Lung (tissue), 12 donors: ENCODE results near the gene CLDN11. TPM values are rescaled to one million over a fixed set of nuclear protein-coding genes. Genes with fewer than 3 reads are reported as not detected.

ENCODE experiments used
- ATAC-seq: fragments of 200-7000 bp; cut with Tn5 transposase; one replicate; pipeline ENCODE4 v1.9.1; 2020; ENCODE audit warnings: moderate number of reproducible peaks; ENCODE audit not compliant: insufficient read depth, low FRiP score
- DNase-seq, 3 donors: peaks; one replicate each; pipeline ENCODE4 v3.0.0-alpha.2; 2013 to 2017
- H3K27ac ChIP-seq, 2 donors: one replicate each; pipeline ENCODE4 v1.5.1; 2013; ENCODE audit warnings: mild to moderate bottlenecking in 2 of 2, moderate library complexity in 2 of 2, control low read depth in 1 of 2, inconsistent platforms in 1 of 2, low read depth in 1 of 2, low read length in 1 of 2
- H3K27me3 ChIP-seq, 3 donors: one replicate each; pipeline ENCODE4 v1.5.1; 2013; ENCODE audit warnings: low read length in 2 of 3; ENCODE audit not compliant: control insufficient read depth in 3 of 3, insufficient read depth in 3 of 3
- H3K36me3 ChIP-seq, 4 donors: one replicate each; pipeline ENCODE4 v1.5.1; 2013; ENCODE audit warnings: low read length in 4 of 4, mild to moderate bottlenecking in 1 of 4, moderate library complexity in 1 of 4; ENCODE audit not compliant: control insufficient read depth in 4 of 4, insufficient read depth in 4 of 4
- H3K4me1 ChIP-seq, 5 donors: one replicate each; pipeline ENCODE4 v1.5.1; 2013; ENCODE audit warnings: low read length in 5 of 5, mild to moderate bottlenecking in 2 of 5, moderate library complexity in 1 of 5; ENCODE audit not compliant: control insufficient read depth in 5 of 5, insufficient read depth in 5 of 5
- H3K4me3 ChIP-seq: one replicate; pipeline ENCODE4 v1.5.1; 2013; ENCODE audit warnings: mild to moderate bottlenecking, control low read depth, moderate library complexity
- H3K9ac ChIP-seq, 2 donors: one replicate each; pipeline ENCODE4 v1.5.1; 2013; ENCODE audit warnings: low read length in 2 of 2, control low read depth in 1 of 2; ENCODE audit not compliant: insufficient read depth in 1 of 2
- H3K9me3 ChIP-seq, 4 donors: one replicate each; pipeline ENCODE4 v1.5.1; 2013; ENCODE audit warnings: low read length in 3 of 4, mild to moderate bottlenecking in 1 of 4, moderate library complexity in 1 of 4; ENCODE audit not compliant: control insufficient read depth in 4 of 4, insufficient read depth in 3 of 4
- CTCF ChIP-seq: IDR thresholded peaks from 2 replicates; pipeline ENCODE4 v1.5.1; 2012; ENCODE audit warnings: mild to moderate bottlenecking; ENCODE audit errors: control extremely low read depth, extremely low read depth
- WGBS, 2 donors: extraction: QIAGEN DNeasy Blood & Tissue Kit; methylation state at CpG; one replicate each; pipeline ENCODE4 v1.1.7; 2013; 5-methylcytosine and 5-hydroxymethylcytosine counted together
- polyA plus RNA-seq, 2 donors: library from polyadenylated mRNA; stranded (reverse); fragments of 200-250 nt; gene quantifications; one replicate each; pipeline ENCODE4 v1.2.1, GENCODE V29; 2013
- total RNA-seq, 2 donors: library from RNA; depleted of rRNA in 1 of 2; stranded (reverse); fragments of >200 nt in 1 of 2; gene quantifications; one replicate each; pipeline ENCODE4 v1.2.1, GENCODE V29; 2014 to 2021
- donor health status: control.
- donor health status: control.
- donor health status: Bipolar disorder and iron deficiency.
- donor health status: healthy.
- donor health status: DM: yes; HTN: yes; CAD: no.

Gene CLDN11
- total and polyA plus RNA-seq, 4 donors, result 2.1 to 11.5 (median 4.8) TPM

- Histone ChIP-seq H3K4me3 (no peak overlapping the region), H3K9me3 (no peaks in the 10 kb centered on the region), H3K4me1 (peaks cover 0 to 3% (median 0%) of the 10 kb centered on the region in 5 donors), H3K27me3 (no peaks in the 10 kb centered on the region), H3K27ac (no peak overlapping the region), H3K9ac (no peak overlapping the region), H3K36me3 (no peaks in the 10 kb centered on the region)
- 82 to 87% methylated on average over 4 of the region's 4 CpGs for WGBS, 2 donors
- DNase-seq (no peak), ATAC-seq (no peak)
- TF ChIP-seq CTCF, result no peak
Observed at GRCh38 chr3:170480111-170480510, 61.4 kb downstream of the CLDN11 start.

- H3K4me3 ChIP-seq, result no peak overlapping the region
- no peak for DNase-seq
- no peaks in the 10 kb centered on the region for H3K9me3 ChIP-seq
- H3K27me3 ChIP-seq, result no peaks in the 10 kb centered on the region
- no peak overlapping the region for H3K9ac ChIP-seq
- no peaks in the 10 kb centered on the region for H3K36me3 ChIP-seq
- H3K27ac ChIP-seq, result no peak overlapping the region
- 81 to 88% methylated on average over 4 of the region's 4 CpGs for WGBS, 2 donors
- ATAC-seq, result no peak
- no peaks in the 10 kb centered on the region for H3K4me1 ChIP-seq
- TF ChIP-seq CTCF, result no peak
Observed at GRCh38 chr3:170482199-170482598, 63.5 kb downstream of the CLDN11 start.

GRCh38 chr3:170483485-170484262 lies 65.0 kb downstream of the CLDN11 start:
- DNase-seq (no peak), ATAC-seq (no peak)
- Histone ChIP-seq H3K4me1 (no peaks in the 10 kb centered on the region), H3K36me3 (no peaks in the 10 kb centered on the region), H3K27ac (no peak overlapping the region), H3K4me3 (no peak overlapping the region), H3K9ac (no peak overlapping the region), H3K27me3 (no peaks in the 10 kb centered on the region), H3K9me3 (no peaks in the 10 kb centered on the region)
- 65 to 69% methylated on average over 5 of the region's 5 CpGs for WGBS, 2 donors
- TF ChIP-seq CTCF, result no peak

Other genes starting within 250 kb of the CLDN11 start
- gene PHC3, start 237.1 kb upstream of the CLDN11 start, total RNA-seq, result 100 to 1,000 TPM in 1 of 2 donors, 10 to 100 TPM in 1; 52.6 to 110 TPM
- 1 to 10 TPM; 7.6 to 9.7 TPM for gene PHC3, start 237.1 kb upstream of the CLDN11 start, polyA plus RNA-seq
- 100 to 1,000 TPM in 1 of 2 donors, 10 to 100 TPM in 1; 39.4 to 181 TPM for gene PRKCI, start 196.4 kb upstream of the CLDN11 start, total RNA-seq
- gene PRKCI, start 196.4 kb upstream of the CLDN11 start, polyA plus RNA-seq, result 10 to 100 TPM; 18.7 to 31.1 TPM
- 100 to 1,000 TPM in 1 of 2 donors, 10 to 100 TPM in 1; 57.3 to 110 TPM for gene SKIL, start 61.2 kb upstream of the CLDN11 start, total RNA-seq
- 10 to 100 TPM; 16.5 to 19.6 TPM for gene SKIL, start 61.2 kb upstream of the CLDN11 start, polyA plus RNA-seq
- gene SLC7A14, start 167.2 kb downstream of the CLDN11 start, total RNA-seq, result under 1 TPM; 0.03 to 0.06 TPM
- gene SLC7A14, start 167.2 kb downstream of the CLDN11 start, polyA plus RNA-seq, result under 1 TPM in 1 of 2 donors, not detected in 1; 0.01 TPM